OCI-LY3 (cell line): ENCODE data around the gene SMG1.
"Not testable (repeated sequence)": the region's sequence is repeated elsewhere in the genome, so short reads cannot be mapped to it uniquely, and the experiment has no call there.

ENCODE experiments used
- EZH2phosphoT487 ChIP-seq: fragments of 200-600 bp; shearing (Covaris generic); IDR thresholded peaks from 2 replicates; pipeline ENCODE4 v1.6.1; 2018; ENCODE audit warnings: antibody characterized with exemption, mixed run types, low read depth
- TF ChIP-seq, protein P1 (sequence below): fragments of 200-600, 300-600 bp; sonication (generic); IDR thresholded peaks from 2 replicates; pipeline ENCODE4 v1.5.1; 2014; ENCODE audit warnings: antibody characterized with exemption, low read length, low read depth

GRCh38 chr16:18901194-18901593 lies 25.0 kb downstream of the SMG1 start:
- TF ChIP-seq, protein P1, sequence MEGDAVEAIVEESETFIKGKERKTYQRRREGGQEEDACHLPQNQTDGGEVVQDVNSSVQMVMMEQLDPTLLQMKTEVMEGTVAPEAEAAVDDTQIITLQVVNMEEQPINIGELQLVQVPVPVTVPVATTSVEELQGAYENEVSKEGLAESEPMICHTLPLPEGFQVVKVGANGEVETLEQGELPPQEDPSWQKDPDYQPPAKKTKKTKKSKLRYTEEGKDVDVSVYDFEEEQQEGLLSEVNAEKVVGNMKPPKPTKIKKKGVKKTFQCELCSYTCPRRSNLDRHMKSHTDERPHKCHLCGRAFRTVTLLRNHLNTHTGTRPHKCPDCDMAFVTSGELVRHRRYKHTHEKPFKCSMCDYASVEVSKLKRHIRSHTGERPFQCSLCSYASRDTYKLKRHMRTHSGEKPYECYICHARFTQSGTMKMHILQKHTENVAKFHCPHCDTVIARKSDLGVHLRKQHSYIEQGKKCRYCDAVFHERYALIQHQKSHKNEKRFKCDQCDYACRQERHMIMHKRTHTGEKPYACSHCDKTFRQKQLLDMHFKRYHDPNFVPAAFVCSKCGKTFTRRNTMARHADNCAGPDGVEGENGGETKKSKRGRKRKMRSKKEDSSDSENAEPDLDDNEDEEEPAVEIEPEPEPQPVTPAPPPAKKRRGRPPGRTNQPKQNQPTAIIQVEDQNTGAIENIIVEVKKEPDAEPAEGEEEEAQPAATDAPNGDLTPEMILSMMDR = not testable (repeated sequence)
- TF ChIP-seq EZH2phosphoT487 = not testable (repeated sequence)
